Prostate gland (tissue), 2 donors: ENCODE measurements around the gene PRLHR. TPM values are rescaled to one million over a fixed set of nuclear protein-coding genes. Genes with fewer than 3 reads are reported as not detected.
A peak's percentile ranks its signal among the peaks of the same experiment; 100 is the strongest.
"Not testable (repeated sequence)": the region's sequence is repeated elsewhere in the genome, so short reads cannot be mapped to it uniquely, and the experiment has no call there.

ENCODE experiments used
- DNase-seq: peaks from one replicate; pipeline ENCODE4 v3.0.0-alpha.2; 2019; ENCODE audit warnings: low spot score
- H3K27ac ChIP-seq, 2 donors: fragments of 200-600 bp; sonication (generic); 2 replicates each; pipeline ENCODE4 v1.5.1; 2017 to 2019
- H3K27me3 ChIP-seq: fragments of 200-600 bp; sonication (generic); replicated peaks from 2 replicates; pipeline ENCODE4 v1.5.1; 2019; ENCODE audit not compliant: insufficient read depth
- H3K36me3 ChIP-seq, 2 donors: fragments of 200-600 bp; sonication (generic); 1 replicate in 1 of 2; 2 replicates in 1 of 2; pipeline versions ENCODE4 v1.5.1 to v1.8.1; 2017 to 2019
- H3K4me1 ChIP-seq: fragments of 200-600 bp; sonication (generic); replicated peaks from 2 replicates; pipeline ENCODE4 v1.5.1; 2019
- H3K4me3 ChIP-seq, 2 donors: fragments of 200-600 bp; sonication (generic); 2 replicates each; pipeline ENCODE4 v1.5.1; 2017 to 2019
- H3K9me3 ChIP-seq: fragments of 200-600 bp; sonication (generic); 2 replicates; pipeline ENCODE4 v1.5.1; 2017
- CTCF ChIP-seq, 4 experiments: fragments of 200-600 bp in 2 of 4; fragments of 450-650 bp in 2 of 4; sonication (generic) in 2 of 4; IDR thresholded peaks; 1 replicate in 3 of 4; 2 replicates in 1 of 4; pipeline ENCODE4 v1.5.1; 2016 to 2019; ENCODE audit warnings: antibody characterized with exemption in 4 of 4, mild to moderate bottlenecking in 2 of 4, moderate library complexity in 2 of 4
- POLR2A ChIP-seq: fragments of 450-650 bp; IDR thresholded peaks from one replicate; pipeline ENCODE4 v1.6.1; 2016; ENCODE audit warnings: antibody characterized with exemption, mild to moderate bottlenecking
- POLR2AphosphoS5 ChIP-seq: sonication (generic); formaldehyde crosslinking; IDR thresholded peaks from one replicate; pipeline ENCODE4 v1.6.1; 2017; ENCODE audit warnings: antibody characterized with exemption
- WGBS: methylation state at CpG from one replicate; pipeline ENCODE4 v1.1.5; 2018; 5-methylcytosine and 5-hydroxymethylcytosine counted together
- intact Hi-C: fragments of 100-400 bp; cut with DNase I; formaldehyde crosslinking; loops from one replicate; pipeline ENCODE4 v1.14.2; 2022
- total RNA-seq, 2 donors: library from RNA; depleted of rRNA; stranded (reverse); fragments of >200 nt; gene quantifications; one replicate each; pipeline ENCODE4 v1.1.0, GENCODE V29; 2016

The PRLHR gene
- total RNA-seq, 2 donors from 2014 or later: not detected

- intact Hi-C loops: loop anchor here (5.0 to 10.0 kb wide), 3 partner anchors 43 to 70 kb away; no protein-coding TSS in a partner anchor
- Histone ChIP-seq H3K4me1 (no peaks in the 10 kb centered on the region), H3K9me3 (no peaks in the 10 kb centered on the region), H3K36me3 (no peaks in the 10 kb centered on the region), H3K27ac (no peak overlapping the region), H3K4me3 (no peak overlapping the region), H3K27me3 (no peaks in the 10 kb centered on the region)
- TF ChIP-seq POLR2A: no peak
- TF ChIP-seq CTCF (IDR thresholded peaks at IDR 0.05): no peak
- TF ChIP-seq POLR2AphosphoS5: no peak
- no peak for DNase-seq
- 36% methylated on average over 5 of the region's 5 CpGs for WGBS
Measured at GRCh38 chr10:118624747-118625146, 29.3 kb upstream of the PRLHR start.

GRCh38 chr10:118621304-118621942 is 26.0 kb upstream of the PRLHR start:
- intact Hi-C loops: loop anchor here (5.0 to 10.0 kb wide), 2 partner anchors 46 to 73 kb away; no protein-coding TSS in a partner anchor
- Histone ChIP-seq H3K27me3 (no peaks in the 10 kb centered on the region), H3K4me3 (no peak overlapping the region), H3K4me1 (no peaks in the 10 kb centered on the region), H3K9me3 (no peaks in the 10 kb centered on the region), H3K27ac (no peak overlapping the region), H3K36me3 (no peaks in the 10 kb centered on the region)
- TF ChIP-seq CTCF (IDR thresholded peaks at IDR 0.05) (no peak), POLR2AphosphoS5 (peak; percentile 43), POLR2A (no peak)
- DNase-seq: peak; percentile 17
- WGBS: 8% methylated on average over 7 of the region's 7 CpGs

- H3K9me3 ChIP-seq, intact Hi-C loops, H3K36me3 ChIP-seq, DNase-seq, H3K4me1 ChIP-seq, H3K27me3 ChIP-seq, H3K4me3 ChIP-seq, H3K27ac ChIP-seq: not testable (repeated sequence)
- 33% methylated on average over 4 of the region's 4 CpGs for WGBS
Measured at GRCh38 chr10:118613863-118614262, 18.4 kb upstream of the PRLHR start.

GRCh38 chr10:118610577-118610976 is 15.1 kb upstream of the PRLHR start:
- DNase-seq: no peak
- H3K27ac ChIP-seq: no peak overlapping the region
- TF ChIP-seq POLR2A: no peak
- no peak for TF ChIP-seq CTCF (IDR thresholded peaks at IDR 0.05)
- no peak for TF ChIP-seq POLR2AphosphoS5
- no peaks in the 10 kb centered on the region for H3K27me3 ChIP-seq
- no peaks in the 10 kb centered on the region for H3K36me3 ChIP-seq
- WGBS: 78% methylated on average over 2 of the region's 2 CpGs
- no peak overlapping the region for H3K4me3 ChIP-seq
- H3K4me1 ChIP-seq: no peaks in the 10 kb centered on the region
- H3K9me3 ChIP-seq: no peaks in the 10 kb centered on the region
- intact Hi-C loops: no loop called here

GRCh38 chr10:118607768-118608354 is 12.4 kb upstream of the PRLHR start:
- Histone ChIP-seq H3K27ac (no peak overlapping the region), H3K9me3 (no peaks in the 10 kb centered on the region), H3K27me3 (no peaks in the 10 kb centered on the region), H3K4me1 (no peaks in the 10 kb centered on the region), H3K36me3 (no peaks in the 10 kb centered on the region), H3K4me3 (no peak overlapping the region)
- WGBS: 61% methylated on average over 4 of the region's 4 CpGs
- intact Hi-C loops: no loop called here
- no peak for TF ChIP-seq POLR2A
- TF ChIP-seq POLR2AphosphoS5: no peak
- TF ChIP-seq CTCF (IDR thresholded peaks at IDR 0.05): no peak
- no peak for DNase-seq
